ENCODE results near the gene SEL1L2. TPM values are rescaled to one million over a fixed set of nuclear protein-coding genes. Genes with fewer than 3 reads are reported as not detected.

The SEL1L2 gene
- total RNA-seq, 1 experiment from 2014 or later, result not detected

DNA sequence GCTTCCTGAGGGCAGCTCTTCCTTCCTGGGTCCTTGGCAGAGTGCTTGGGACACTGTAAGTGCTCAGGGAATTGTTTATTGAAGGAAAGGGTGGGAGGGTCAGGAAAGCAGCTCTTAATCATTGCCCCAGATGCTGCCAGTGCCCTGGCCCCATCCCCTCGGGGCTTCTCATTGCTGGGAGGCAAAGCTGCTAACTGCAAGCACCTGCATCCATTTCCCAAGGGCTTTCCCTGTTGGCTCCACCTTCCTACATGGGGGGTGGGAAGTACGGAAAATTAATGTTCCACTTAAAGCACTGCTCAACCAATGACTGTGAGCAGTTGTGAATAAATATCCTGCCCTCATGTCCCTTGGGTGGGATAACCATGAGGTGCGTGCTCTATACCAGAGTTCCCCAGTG, 149.2 kb downstream of the SEL1L2 start:
- no TSS peak for BruUV-seq (replicated peaks)
- intact Hi-C loops (cut with micrococcal nuclease; ENCODE audit: unreplicated experiment), result no loop called here
- DNase-seq (ENCODE audit: low spot score), result no peak
- no peaks in the 10 kb centered on the region for H3K36me3 ChIP-seq (ENCODE audit: insufficient read depth, low read length, poor library complexity, severe bottlenecking)
- H3K9me3 ChIP-seq (ENCODE audit: low read depth, low read length, poor library complexity, severe bottlenecking), result no peaks in the 10 kb centered on the region
- peaks cover 12% of the 10 kb centered on the region for H3K27me3 ChIP-seq (replicated peaks; ENCODE audit: insufficient read depth, low read depth, low read length, poor library complexity)
- TF ChIP-seq, protein P1, sequence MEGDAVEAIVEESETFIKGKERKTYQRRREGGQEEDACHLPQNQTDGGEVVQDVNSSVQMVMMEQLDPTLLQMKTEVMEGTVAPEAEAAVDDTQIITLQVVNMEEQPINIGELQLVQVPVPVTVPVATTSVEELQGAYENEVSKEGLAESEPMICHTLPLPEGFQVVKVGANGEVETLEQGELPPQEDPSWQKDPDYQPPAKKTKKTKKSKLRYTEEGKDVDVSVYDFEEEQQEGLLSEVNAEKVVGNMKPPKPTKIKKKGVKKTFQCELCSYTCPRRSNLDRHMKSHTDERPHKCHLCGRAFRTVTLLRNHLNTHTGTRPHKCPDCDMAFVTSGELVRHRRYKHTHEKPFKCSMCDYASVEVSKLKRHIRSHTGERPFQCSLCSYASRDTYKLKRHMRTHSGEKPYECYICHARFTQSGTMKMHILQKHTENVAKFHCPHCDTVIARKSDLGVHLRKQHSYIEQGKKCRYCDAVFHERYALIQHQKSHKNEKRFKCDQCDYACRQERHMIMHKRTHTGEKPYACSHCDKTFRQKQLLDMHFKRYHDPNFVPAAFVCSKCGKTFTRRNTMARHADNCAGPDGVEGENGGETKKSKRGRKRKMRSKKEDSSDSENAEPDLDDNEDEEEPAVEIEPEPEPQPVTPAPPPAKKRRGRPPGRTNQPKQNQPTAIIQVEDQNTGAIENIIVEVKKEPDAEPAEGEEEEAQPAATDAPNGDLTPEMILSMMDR (conservative IDR thresholded peaks at IDR 0.05; ENCODE audit: low read depth, low read length), result no peak
- TF ChIP-seq EZH2 (IDR thresholded peaks at IDR 0.05; ENCODE audit: borderline replicate concordance, low read depth, low read length, poor library complexity, severe bottlenecking), result no peak
- H3K4me1 ChIP-seq (ENCODE audit: insufficient read depth, low read length, poor library complexity, severe bottlenecking), result no peaks in the 10 kb centered on the region
- POLR2A ChIA-PET (ENCODE audit: low non-redundant PET), result no interaction called here
- H3K27ac ChIP-seq (ENCODE audit: low read depth, low read length, poor library complexity, severe bottlenecking), result no peak overlapping the region
- CTCF ChIA-PET, result no interaction called here
- H3K4me3 ChIP-seq (ENCODE audit: low read depth, low read length, poor library complexity, severe bottlenecking), result no peak overlapping the region

GRCh38 chr20:13840093-13840465, 150.3 kb downstream of the SEL1L2 start:
- Histone ChIP-seq H3K4me3 (ENCODE audit: low read depth, low read length, poor library complexity, severe bottlenecking) (no peak overlapping the region), H3K36me3 (ENCODE audit: insufficient read depth, low read length, poor library complexity, severe bottlenecking) (no peaks in the 10 kb centered on the region), H3K9me3 (ENCODE audit: low read depth, low read length, poor library complexity, severe bottlenecking) (no peaks in the 10 kb centered on the region), H3K27ac (ENCODE audit: low read depth, low read length, poor library complexity, severe bottlenecking) (no peak overlapping the region), H3K4me1 (ENCODE audit: insufficient read depth, low read length, poor library complexity, severe bottlenecking) (no peaks in the 10 kb centered on the region), H3K27me3 (replicated peaks; ENCODE audit: insufficient read depth, low read depth, low read length, poor library complexity) (peaks cover 12% of the 10 kb centered on the region)
- TF ChIP-seq, protein P1 (conservative IDR thresholded peaks at IDR 0.05; ENCODE audit: low read depth, low read length), result no peak
- no peak for DNase-seq (ENCODE audit: low spot score)
- POLR2A ChIA-PET (ENCODE audit: low non-redundant PET), result no interaction called here
- CTCF ChIA-PET, result no interaction called here
- intact Hi-C loops (cut with micrococcal nuclease; ENCODE audit: unreplicated experiment), result no loop called here
- BruUV-seq (replicated peaks), result no TSS peak

- POLR2A ChIA-PET (ENCODE audit: low non-redundant PET), result no interaction called here
- BruUV-seq (replicated peaks), result no TSS peak
- no peak for DNase-seq (ENCODE audit: low spot score)
- Histone ChIP-seq H3K27me3 (replicated peaks; ENCODE audit: insufficient read depth, low read depth, low read length, poor library complexity) (peaks cover 12% of the 10 kb centered on the region), H3K4me3 (ENCODE audit: low read depth, low read length, poor library complexity, severe bottlenecking) (no peak overlapping the region), H3K9me3 (ENCODE audit: low read depth, low read length, poor library complexity, severe bottlenecking) (no peaks in the 10 kb centered on the region), H3K36me3 (ENCODE audit: insufficient read depth, low read length, poor library complexity, severe bottlenecking) (no peaks in the 10 kb centered on the region), H3K4me1 (ENCODE audit: insufficient read depth, low read length, poor library complexity, severe bottlenecking) (no peaks in the 10 kb centered on the region), H3K27ac (ENCODE audit: low read depth, low read length, poor library complexity, severe bottlenecking) (no peak overlapping the region)
- CTCF ChIA-PET, result no interaction called here
- TF ChIP-seq, protein P1 (conservative IDR thresholded peaks at IDR 0.05; ENCODE audit: low read depth, low read length), result no peak
- TF ChIP-seq EZH2 (IDR thresholded peaks at IDR 0.05; ENCODE audit: borderline replicate concordance, low read depth, low read length, poor library complexity, severe bottlenecking), result no peak
- intact Hi-C loops (cut with micrococcal nuclease; ENCODE audit: unreplicated experiment), result no loop called here
Observed at GRCh38 chr20:13839421-13840092, 150.9 kb downstream of the SEL1L2 start.

Data from A673 (cell line).